MM.1S (cell line): ENCODE measurements around the gene CEP164.

Experiments
- EZH2 ChIP-seq: fragments of 300-600 bp; sonication (generic); optimal IDR thresholded peaks from 2 replicates; pipeline ENCODE3; 2017; ENCODE audit warnings: low read depth, mild to moderate bottlenecking, antibody characterized with exemption, low read length, mixed read lengths
- EZH2phosphoT487 ChIP-seq: fragments of 300-600 bp; sonication (generic); IDR thresholded peaks from 2 replicates; pipeline ENCODE4 v1.6.1; 2018; ENCODE audit warnings: antibody characterized with exemption, low read length
- TF ChIP-seq, protein P1 (sequence below): fragments of 300-600 bp; sonication (generic); IDR thresholded peaks from 2 replicates; pipeline ENCODE4 v1.5.1; 2016; ENCODE audit warnings: antibody characterized with exemption, low read length, mixed read lengths

DNA sequence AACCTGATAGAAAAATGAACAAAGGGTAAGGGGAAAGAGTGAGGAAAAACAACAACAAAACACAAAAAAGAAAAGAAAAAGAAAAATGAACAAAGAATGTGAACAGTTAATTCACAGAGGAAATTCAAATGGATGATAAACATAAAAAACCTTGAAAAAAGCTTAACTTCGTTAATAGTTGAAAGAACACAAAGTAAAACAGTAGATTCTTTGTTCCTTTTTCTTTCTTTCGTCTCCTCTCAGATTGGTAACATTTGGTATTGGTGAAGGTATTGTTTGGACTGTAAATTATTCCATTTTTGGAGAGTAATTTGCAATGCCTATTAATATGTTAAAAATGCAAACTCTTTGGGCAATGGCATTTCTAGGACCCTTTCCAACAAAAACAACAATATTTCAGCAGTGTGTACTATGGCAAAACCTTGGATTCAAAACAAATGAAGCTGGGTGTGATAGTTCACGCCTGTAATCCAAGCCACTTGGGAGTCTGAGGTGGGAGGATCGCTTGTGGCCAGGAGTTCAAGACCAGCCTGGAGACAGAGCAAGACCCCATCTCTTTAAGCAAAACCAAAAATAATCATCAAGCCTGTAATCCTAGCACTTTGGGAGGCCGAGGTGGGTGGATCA lies 8.3 kb upstream of the CEP164 start:
- TF ChIP-seq, protein P1, sequence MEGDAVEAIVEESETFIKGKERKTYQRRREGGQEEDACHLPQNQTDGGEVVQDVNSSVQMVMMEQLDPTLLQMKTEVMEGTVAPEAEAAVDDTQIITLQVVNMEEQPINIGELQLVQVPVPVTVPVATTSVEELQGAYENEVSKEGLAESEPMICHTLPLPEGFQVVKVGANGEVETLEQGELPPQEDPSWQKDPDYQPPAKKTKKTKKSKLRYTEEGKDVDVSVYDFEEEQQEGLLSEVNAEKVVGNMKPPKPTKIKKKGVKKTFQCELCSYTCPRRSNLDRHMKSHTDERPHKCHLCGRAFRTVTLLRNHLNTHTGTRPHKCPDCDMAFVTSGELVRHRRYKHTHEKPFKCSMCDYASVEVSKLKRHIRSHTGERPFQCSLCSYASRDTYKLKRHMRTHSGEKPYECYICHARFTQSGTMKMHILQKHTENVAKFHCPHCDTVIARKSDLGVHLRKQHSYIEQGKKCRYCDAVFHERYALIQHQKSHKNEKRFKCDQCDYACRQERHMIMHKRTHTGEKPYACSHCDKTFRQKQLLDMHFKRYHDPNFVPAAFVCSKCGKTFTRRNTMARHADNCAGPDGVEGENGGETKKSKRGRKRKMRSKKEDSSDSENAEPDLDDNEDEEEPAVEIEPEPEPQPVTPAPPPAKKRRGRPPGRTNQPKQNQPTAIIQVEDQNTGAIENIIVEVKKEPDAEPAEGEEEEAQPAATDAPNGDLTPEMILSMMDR, result no peak
- TF ChIP-seq EZH2phosphoT487 (no peak), EZH2 (no peak)
